GM21528 (cell line): ENCODE measurements around the gene PRDM11.

Experiments used
- ATAC-seq: cut with Tn5 transposase; IDR thresholded peaks from one replicate; pipeline ENCODE4 v1.9.1; 2021; ENCODE audit warnings: mild to moderate bottlenecking, moderate library complexity; ENCODE audit not compliant: unreplicated experiment, low FRiP score

PRDM11 gene

DNA sequence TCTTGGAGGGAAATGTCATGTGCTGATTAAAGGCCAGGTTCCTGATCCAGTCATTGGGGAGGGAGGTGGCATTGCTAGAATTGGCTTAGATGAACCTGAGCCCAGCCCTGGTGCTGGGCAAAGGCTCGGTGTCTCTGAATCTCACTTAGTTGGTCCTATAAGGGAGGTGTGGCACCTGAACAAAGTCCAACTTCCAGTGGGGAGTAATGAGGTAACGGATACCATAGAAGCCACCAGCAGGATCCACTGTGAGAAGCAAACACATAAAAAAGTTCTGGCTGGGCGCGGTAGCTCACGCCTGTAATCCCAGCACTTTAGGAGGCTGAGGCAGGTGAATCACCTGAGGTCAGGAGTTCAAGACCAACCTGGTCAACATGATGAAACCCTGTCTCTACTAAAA is 26.6 kb downstream of the PRDM11 start:
- ATAC-seq: no peak

GRCh38 chr11:45174168-45174835 is 27.9 kb downstream of the PRDM11 start:
- no peak for ATAC-seq

GRCh38 chr11:45174963-45175362 is 28.5 kb downstream of the PRDM11 start:
- ATAC-seq: no peak

GRCh38 chr11:45176996-45177395 is 30.6 kb downstream of the PRDM11 start:
- no peak for ATAC-seq

GRCh38 chr11:45178223-45178622 is 31.8 kb downstream of the PRDM11 start:
- ATAC-seq: no peak

DNA sequence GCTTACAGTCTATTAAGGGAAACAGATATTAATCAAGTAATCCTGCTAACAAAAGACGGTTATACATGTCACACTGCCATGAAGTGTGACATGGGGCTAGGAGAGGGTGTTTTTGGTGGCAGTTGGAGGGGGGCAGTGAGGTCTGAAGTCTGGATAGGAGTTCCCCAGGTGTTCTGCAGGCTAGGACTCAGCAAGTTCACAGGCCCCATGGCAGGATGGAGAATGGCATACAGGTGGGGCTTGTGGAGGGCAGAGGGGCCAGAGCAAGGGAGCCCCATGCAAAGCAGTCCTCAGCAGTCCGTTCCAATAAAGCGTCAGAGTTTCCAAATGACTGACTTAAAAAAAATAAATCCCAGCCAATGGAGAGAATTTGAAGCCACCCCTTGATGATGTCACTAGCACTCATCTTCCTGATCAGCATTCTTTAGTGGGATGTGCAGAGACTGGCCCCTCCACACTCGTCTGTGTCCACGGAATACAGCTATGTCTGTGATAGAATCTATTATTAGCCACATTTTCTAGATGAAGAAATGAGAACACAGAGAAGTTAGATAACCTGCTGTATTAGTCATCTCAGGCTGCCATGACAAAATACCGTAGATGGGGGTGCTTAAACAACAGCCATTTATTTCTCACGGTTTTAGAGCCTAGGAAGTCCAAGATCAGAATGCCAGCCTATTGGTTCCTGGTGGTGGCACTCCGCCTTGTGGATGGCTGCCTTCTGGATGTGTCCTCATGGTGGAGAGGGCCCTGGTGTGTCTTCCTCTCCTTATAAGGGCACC is 32.6 kb downstream of the PRDM11 start:
- ATAC-seq: no peak

DNA sequence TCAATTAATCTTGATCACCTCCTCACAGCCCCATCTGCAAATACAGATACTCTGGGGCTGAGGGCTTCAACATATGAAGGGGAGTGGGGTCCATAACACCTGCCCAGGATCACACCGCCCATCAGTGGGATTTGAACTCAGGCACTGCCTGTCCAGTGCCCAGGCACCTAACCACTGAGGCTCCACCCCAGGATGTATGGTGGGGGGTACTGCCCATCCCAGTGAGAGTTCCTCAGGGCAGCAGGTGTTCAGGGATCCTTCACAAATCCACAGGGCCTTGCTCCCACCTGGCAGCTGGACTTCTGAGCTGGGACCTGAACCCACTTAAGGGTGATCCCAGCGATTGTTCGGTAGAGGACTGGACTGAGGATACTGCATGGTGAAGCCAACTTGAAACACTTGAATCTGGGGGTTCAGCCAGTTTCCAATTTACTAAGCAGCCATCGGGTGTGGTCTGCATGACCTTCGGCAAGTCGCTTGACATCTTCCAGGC is 33.3 kb downstream of the PRDM11 start:
- no peak for ATAC-seq

- no peak for ATAC-seq
Measured at GRCh38 chr11:45180179-45180847, 33.9 kb downstream of the PRDM11 start.

DNA sequence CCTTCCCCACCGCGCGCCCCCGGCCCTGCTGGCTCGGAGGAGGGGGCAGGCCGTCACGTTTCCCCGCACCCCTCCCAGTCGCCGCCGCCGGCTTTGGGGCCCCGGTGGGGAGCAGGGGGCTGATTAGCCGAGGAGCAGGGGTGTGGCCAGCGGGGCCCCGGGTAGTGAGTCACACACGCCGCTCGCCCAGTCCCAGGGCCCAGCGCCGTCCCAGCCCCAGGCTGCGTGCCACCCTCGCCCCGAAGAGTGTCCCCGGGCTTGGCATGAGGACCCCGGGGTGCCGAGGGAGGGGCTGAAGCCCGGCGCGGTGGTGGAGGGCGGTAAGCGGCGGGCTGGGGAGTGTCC is 34.4 kb downstream of the PRDM11 start:
- ATAC-seq: no peak

DNA sequence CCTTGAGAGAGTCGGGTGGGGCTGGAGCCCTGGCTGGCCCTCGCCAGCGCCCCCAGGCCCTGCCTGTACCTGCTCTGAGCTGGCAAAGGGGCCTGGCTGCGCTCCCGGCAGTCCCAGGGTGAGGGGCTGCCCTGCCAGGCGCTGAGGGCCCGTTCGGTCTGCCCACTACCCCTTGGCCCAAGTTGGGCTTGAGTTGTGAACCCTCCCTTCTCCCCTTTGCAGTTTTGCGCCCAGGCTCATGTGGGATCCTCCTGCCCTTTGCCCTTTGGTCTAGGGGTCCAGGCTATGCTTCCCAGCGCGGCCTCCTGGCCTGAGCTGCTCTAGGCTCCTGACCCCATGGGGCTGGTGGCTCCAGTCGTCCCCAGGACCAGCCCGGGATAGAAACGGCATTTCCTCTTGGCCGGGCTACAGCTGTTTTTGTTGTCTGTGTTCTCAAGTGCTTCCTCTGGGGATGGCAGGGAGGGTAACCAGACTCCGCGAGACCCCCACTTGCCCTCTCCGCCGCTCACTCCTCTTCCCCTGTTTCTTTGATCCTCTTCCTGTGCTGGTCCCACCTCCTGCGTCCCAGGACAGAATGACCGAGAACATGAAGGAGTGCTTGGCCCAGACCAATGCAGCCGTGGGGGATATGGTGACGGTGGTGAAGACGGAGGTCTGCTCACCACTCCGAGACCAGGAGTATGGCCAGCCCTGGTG is 34.9 kb downstream of the PRDM11 start:
- no peak for ATAC-seq

GRCh38 chr11:45181889-45182550 is 35.6 kb downstream of the PRDM11 start:
- no peak for ATAC-seq

GRCh38 chr11:45182902-45183301 is 36.5 kb downstream of the PRDM11 start:
- ATAC-seq: no peak

- ATAC-seq: no peak
Measured at GRCh38 chr11:45184640-45185039, 38.2 kb downstream of the PRDM11 start.

DNA sequence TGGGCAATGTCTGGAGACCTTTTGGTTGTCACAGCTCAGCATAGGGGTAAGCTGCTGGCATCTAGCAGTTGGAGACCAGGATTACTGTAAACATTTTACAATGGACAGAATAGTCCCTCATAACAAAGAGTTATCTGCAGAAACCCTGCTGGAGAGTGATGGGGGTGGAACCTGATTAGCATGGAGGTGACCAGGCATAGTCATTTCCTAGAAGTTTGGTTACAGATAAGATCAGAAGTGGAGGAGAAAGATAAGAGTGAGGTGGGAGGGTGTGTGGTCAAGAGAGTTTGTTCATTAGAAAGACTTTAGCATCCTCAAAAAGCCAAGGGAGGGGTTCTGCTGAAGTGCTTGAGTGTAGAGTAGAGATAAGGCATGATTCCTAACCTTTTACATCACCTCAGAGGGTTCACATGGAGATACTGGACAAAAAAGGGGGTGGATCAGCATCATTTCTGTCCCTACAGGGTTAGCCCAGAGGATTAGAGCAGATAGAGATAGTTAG is 38.8 kb downstream of the PRDM11 start:
- no peak for ATAC-seq

- ATAC-seq: no peak
Measured at GRCh38 chr11:45187375-45187774, 40.9 kb downstream of the PRDM11 start.

DNA sequence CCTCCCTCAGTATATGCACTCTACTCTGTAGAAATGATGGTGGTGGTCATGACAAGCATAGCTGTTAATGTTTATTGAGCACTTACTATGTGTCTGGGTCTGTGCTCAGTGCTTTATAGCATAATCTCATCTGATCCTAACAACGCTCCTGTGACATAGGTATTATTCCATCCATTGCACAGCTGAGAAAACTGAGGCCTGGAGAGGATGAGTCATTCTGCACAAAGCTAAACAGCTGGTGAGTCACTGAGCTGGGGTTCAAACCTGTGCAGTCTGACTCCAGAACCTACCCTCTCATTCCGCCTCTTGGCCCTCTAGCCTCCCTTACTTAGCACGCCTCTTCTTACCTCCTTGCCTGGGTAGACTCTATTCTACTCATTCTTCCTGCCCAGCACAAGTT is 41.7 kb downstream of the PRDM11 start:
- no peak for ATAC-seq

- ATAC-seq: no peak
Measured at GRCh38 chr11:45189230-45189629, 42.8 kb downstream of the PRDM11 start.

GRCh38 chr11:45193695-45194094 is 47.3 kb downstream of the PRDM11 start:
- no peak for ATAC-seq

DNA sequence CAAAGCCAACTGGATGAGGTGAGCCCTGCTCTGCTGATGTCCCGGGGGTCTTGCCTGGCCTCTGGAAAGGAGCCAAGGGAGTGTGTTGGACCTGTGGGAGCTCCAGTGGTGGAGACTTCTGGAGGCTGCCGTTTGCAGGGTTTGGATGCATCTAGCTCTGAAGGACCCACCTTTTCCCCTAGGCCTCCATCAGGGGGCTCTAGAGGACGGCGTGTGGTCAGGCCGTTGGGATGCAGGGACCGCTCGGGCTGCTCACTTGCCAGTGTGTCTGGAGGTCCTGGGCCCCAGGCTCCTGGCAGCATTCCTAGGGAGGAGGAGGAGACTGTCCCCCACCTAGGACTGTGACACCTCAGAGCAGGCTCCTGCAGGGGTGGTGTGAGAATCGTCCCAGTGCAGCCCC is 58.3 kb downstream of the PRDM11 start:
- ATAC-seq: no peak

DNA sequence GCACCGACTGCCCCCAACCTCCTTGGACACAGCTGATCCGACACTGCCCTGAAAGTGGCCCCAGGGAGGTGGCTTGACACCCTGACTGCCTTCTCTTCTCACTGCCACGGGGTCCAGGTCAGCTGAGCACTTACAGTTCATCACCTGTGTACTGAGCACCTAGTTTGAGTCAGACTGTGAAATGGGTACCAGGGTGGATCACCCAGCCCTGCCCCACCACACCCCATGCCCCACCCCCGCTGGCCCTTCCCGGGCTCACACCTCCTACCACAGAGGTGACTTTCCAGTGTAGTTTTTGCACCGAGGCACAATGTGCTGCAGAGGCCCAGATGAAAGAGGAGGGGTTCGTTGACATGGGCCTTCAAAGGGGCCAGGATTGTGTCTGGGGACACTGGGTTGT is 59.5 kb downstream of the PRDM11 start:
- ATAC-seq: no peak
